Activated CD4-positive, alpha-beta T cell treated with anti-CD3 and anti-CD28 coated beads, Interleukin-2, amount 50 U/mL, for 48 hours (primary cell): Measurements from ENCODE around the gene TCERG1L.

ENCODE experiments used
- DNase-seq, 2 experiments: peaks; one replicate each; pipeline ENCODE4 v3.0.0-alpha.2; 2020

TCERG1L gene

DNA sequence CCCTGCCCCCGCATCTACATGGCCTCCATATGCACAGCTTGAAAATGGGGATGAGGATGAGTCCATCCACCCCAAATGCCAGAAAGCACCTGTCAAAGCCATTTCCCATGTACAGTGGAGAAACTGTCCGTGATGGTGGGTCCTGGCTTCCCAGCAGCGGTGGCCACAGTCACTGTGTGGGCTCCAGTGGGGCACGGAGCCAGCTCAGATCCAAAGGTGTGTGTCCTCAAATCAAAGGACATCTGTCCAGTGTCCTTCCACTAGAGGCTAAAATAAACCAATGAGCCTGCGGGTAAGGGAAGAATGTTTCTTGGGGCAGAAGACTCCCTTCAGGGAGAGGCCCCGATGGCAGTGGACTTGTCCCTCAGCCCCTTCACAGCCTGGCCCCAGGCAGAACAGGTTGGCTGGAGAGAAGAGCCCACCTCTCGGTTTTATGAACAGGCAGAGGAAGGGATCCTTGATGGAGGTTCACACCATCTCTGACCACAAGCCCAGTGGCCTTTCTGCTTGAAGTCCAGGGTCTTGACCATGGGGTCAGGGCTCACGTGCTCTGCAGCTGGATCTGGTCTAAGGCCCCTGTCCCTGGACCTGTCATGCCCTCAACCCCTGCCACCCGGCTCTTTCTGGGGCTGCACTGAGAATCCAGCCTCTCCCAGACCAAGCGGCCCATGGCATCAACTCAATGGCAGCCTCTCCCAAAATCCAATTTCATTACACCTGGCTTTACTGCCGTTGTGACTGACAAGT is 106.9 kb downstream of the TCERG1L start:
- DNase-seq, result no peak

- no peak for DNase-seq
Measured at GRCh38 chr10:131203456-131204357, 107.8 kb downstream of the TCERG1L start.

- no peak for DNase-seq
Measured at GRCh38 chr10:131202990-131203389, 108.5 kb downstream of the TCERG1L start.

- DNase-seq, result no peak
Measured at GRCh38 chr10:131201741-131202515, 109.6 kb downstream of the TCERG1L start.

- no peak for DNase-seq
Measured at GRCh38 chr10:131200856-131201470, 110.6 kb downstream of the TCERG1L start.

- no peak for DNase-seq
Measured at GRCh38 chr10:131199646-131200045, 111.9 kb downstream of the TCERG1L start.

DNA sequence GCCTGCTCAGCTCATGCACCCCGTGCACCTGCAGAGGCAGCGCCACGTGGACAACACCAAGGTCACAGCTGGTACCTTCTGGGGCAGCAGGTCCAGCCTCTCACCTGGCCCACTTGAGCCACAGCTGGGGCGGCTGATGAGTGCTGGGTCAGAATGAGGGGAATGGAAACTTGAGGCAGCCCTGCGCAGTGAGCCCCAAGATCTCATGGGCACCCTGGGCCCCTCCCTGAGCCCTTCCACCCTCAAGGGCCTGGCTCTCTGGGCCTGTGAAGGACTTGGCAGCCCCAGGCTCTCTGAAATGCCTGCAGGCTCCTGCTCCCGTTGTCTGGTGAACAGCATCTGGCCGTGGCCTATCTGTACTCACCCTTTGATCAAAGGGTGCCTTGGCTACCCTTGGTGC is 112.7 kb downstream of the TCERG1L start:
- DNase-seq, result no peak

- DNase-seq, result no peak
Measured at GRCh38 chr10:131198401-131198800, 113.1 kb downstream of the TCERG1L start.

DNA sequence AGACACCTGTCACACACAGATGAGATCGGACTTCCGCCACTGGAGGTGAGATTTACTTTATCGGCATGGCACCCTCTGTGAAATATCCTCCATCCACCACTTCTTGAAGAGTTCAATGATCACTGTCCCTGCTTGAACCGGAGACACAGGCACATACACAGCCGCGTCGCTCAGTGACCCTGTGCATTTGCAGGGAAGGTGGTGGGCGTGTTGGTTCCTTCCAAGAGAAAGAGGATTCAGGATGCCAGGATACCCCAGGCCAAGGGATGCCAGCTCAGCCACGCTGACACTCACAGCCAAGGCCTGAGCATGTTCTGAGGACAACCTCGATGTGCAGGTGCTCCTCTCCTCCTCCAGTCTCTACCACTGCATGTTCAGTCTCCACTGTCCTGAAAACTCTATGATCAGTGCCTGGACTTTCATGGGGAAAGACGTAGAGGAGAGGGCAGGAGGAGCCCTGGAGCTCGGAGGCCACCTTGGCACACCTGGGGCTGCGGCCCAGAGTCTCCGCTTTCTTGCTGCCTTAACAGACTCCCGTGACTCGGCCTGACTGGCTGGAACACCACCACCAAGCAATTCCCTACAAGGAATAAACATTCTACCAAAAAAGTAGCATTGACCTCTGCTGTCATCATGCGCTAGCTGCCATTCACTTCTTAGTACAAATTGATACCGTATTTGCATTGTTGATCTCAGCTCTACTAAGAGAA is 115.2 kb downstream of the TCERG1L start:
- DNase-seq, result no peak

DNA sequence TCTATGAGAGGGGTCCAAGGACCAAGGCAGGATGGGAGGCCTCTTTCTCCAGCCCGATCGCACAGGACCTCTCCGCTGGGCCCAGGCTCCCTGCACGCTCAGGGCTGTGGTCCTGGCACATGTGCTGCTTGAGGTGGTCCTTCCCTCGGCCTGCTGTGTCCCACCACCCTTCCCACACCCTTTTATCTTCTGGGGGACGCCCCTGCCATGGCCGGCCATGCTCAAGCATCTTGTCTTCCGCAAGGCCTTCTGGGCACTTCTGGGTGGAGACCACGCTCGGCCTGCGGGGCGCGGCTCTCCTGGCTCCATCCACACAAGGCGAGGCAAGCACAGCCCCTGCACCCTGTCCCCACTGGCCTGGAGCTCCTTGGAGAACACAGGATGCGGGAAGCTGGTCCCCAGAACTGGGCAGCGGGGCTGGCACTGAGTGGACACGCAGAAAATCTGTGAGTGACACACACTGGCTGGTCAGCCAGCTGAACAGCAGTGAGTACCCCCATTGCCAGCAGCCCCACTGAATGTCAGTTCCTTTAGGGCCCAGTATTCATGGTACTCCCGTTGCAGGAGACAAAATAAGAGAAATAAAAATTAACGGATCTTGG is 115.9 kb downstream of the TCERG1L start:
- no peak for DNase-seq

DNA sequence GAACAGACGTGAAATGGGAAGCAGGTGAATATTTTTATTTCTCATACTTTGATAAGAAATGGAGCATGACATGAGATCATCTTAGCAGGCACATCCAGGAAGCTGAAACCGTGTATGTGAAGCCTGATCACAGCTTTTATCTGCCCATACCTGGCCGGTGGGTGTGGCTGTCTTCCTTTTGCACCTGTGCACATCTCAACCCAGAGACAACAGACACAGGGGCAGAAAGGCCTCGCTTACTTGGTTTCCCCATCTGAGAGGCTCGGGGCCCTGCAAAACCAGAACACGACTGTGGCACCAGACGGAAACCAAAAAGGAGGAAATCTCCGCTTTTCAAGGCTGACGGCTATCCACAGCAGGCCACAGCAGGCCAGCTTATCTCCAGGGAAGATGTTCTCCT is 116.4 kb downstream of the TCERG1L start:
- DNase-seq, result no peak

GRCh38 chr10:131193923-131194322 is 117.6 kb downstream of the TCERG1L start:
- no peak for DNase-seq

- DNase-seq, result no peak
Measured at GRCh38 chr10:131188494-131188893, 123.0 kb downstream of the TCERG1L start.

DNA sequence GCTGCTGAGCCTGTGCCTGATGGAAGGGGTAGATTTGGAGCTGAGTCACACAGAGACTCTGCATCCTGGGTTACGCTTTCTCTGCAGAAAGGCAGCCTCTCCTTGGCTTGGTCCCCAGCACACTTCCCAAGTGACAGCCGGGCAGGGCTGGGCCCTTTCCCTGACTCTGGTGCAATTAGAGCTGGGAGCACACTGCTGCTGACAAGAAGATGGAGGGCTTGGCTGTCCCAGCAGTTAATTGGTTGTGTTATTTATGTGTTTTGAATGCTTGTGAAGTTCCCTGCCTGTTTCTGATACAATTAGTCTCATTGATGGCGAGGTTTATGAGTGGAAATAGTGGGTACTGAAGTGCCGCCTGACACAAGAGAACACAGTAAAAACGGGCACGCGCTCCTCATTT is 123.6 kb downstream of the TCERG1L start:
- no peak for DNase-seq

DNA sequence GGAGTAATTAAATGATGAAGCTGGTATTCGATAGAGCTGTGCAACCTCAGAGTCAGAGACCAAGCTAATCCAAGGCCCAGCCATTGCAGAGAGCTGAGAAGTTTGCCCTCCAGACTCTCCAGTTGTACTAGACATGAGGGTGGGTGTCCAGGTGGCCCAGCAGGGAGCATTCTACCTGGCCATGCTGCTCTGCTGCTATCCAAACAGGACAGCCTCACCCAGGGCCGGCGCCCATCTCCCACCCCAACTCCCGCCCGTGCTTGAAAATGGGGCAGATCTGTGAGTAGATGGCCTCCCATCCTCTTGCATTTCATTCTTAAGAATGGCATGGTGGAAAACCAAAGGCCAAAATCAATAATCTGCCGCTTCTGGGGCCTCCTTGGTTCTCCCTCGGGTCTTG is 124.2 kb downstream of the TCERG1L start:
- no peak for DNase-seq

DNA sequence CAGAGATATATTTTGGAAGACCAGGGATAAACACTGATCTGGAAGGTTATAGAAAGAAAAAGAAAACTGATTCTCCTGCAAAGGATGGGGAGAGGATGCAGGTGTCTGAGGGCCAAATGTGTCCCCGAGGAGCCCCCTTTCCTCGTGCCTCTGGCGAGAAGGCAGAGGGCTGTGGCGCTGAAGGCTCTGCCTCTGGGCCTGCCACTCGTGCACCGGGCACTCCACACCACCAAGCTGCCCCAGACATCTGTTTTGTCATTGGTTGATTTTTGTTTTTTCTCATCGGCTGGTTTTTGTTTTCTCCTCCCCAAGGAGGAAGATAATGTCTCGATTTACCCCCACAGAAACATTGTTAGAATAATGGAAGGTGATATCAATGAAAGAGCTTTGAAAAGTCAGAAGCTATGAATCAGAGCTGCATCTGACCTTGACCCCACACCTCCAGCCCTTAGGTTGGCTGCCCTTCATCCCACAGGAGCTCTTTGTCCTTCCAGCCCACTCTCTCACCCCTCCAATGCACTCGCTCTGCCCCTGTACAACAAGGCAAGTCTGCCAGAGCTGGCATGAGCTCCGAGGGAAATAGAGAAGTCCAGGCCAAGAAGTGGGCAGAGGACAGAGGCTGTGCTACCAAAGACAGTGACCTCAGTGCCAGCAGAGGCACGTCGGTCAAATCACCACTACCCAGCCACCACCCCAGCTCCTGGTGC is 124.8 kb downstream of the TCERG1L start:
- no peak for DNase-seq

DNA sequence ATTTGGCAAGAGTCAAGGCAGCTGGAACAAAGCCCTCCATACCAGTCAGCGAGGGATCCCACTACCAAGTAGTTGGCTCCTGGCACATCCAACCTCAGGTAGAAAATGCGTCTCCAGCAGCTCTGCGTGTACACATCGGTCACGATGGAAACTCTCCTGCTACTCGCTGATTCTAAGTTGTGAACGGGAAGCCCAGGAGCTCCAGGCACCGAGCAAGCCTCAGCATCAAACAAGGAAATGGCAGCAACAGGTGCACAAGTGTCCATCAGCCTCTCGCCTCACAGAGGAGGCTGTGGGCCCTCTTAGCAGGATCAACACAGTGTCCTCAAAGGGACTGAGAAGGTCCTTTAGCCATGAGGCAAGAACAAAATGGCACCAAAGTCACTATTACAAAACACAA is 127.0 kb downstream of the TCERG1L start:
- DNase-seq, result no peak

DNA sequence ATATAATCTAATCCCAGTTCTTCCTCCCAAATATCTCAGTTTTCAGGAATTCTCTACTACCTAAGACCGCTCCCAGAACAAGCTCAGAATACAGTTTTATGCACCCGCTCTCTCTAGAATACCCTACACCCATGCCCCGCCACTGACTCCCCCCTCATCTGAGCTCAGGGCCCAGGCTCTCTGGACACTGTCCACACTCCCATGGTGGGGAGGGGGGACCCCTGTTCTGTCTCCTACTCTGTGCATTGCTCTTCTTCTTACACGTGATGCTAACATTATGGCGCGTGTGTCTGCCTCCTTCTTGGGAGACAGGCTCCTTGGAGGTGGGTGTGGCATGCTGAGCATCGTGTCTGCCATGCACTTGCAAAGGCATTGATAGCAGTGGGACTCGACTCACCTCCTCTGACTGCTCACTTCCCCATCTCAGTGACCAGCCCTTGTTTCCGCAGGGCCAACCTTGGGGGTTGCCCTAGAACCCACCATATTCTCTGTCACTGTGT is 127.9 kb downstream of the TCERG1L start:
- no peak for DNase-seq

DNA sequence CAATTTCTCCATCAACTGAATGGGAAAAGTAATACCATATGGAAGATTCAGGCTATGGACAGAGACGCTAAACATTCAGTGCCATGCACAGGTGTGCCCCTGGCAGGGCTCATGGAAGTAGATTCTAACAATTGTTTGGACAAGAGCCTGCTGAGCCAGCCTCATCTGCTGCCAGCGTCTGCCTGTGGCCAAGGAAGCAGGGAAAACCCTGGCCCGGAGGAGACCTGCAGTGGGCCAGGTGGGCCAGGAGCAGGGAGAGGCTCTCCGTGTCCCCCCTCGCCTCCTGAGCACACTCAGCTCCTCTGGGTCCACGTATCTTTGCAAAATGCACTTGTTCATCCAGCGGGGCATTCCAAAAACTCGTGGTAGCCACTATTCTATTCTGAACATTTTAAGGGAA is 130.1 kb downstream of the TCERG1L start:
- DNase-seq, result no peak

GRCh38 chr10:131180740-131181415 is 130.6 kb downstream of the TCERG1L start:
- no peak for DNase-seq
